Adipocyte (in vitro differentiated cells): ENCODE results near the gene FAM50A.

Experiments
- DNase-seq: peaks from one replicate; pipeline ENCODE4 v3.0.0-alpha.2; 2015; ENCODE audit warnings: low read depth
- H3K27me3 ChIP-seq: replicated peaks from 2 replicates; pipeline ENCODE4 v1.7.0; 2013; ENCODE audit warnings: mild to moderate bottlenecking, low read length, moderate library complexity; ENCODE audit not compliant: control insufficient read depth, insufficient read depth
- H3K36me3 ChIP-seq: 2 replicates; pipeline ENCODE4 v1.7.0; 2013; ENCODE audit warnings: low read length, mild to moderate bottlenecking, moderate library complexity; ENCODE audit not compliant: control insufficient read depth, insufficient read depth, severe bottlenecking
- H3K4me1 ChIP-seq: 2 replicates; pipeline ENCODE4 v1.7.0; 2013; ENCODE audit warnings: mild to moderate bottlenecking, low read length, moderate library complexity; ENCODE audit not compliant: control insufficient read depth, insufficient read depth
- H3K4me3 ChIP-seq: 2 replicates; pipeline ENCODE4 v1.7.0; 2013; ENCODE audit warnings: mild to moderate bottlenecking, low read length, moderate library complexity
- H3K9ac ChIP-seq: 2 replicates; pipeline ENCODE4 v1.7.0; 2013; ENCODE audit warnings: mild to moderate bottlenecking, low read length, moderate library complexity
- H3K9me3 ChIP-seq: 2 replicates; pipeline ENCODE4 v1.7.0; 2013; ENCODE audit warnings: mild to moderate bottlenecking, low read length, moderate library complexity; ENCODE audit not compliant: control insufficient read depth

FAM50A gene

DNA sequence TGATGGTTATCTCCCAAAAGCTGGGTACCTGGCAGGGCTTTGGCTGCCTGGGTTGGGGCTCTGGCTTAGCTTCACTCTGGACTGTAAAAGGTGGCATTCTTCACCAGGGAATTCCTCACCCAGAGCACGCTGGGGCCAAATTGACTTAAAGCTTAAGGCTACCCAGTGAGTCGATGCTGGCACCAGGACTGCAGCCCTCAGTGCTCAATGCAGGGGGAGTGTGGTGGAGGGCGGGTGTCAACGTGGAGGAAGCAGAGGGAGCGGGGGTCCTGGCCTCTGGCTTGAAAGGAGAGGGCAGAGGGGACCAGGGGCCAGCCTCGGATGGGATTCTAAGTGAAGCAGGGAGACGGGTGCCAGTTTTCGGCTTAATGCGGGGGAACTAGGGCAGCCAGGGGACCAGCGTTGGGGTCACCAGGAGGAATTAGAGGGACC is 446 bp upstream of the FAM50A start:
- no peaks in the 10 kb centered on the region for H3K27me3 ChIP-seq
- peaks cover 13% of the 10 kb centered on the region for H3K4me1 ChIP-seq
- peak overlapping the region; percentile 54 for H3K4me3 ChIP-seq
- peak overlapping the region; percentile 80 for H3K9ac ChIP-seq
- DNase-seq = peak; percentile 11
- H3K36me3 ChIP-seq = peaks cover 15% of the 10 kb centered on the region
- no peaks in the 10 kb centered on the region for H3K9me3 ChIP-seq

DNA sequence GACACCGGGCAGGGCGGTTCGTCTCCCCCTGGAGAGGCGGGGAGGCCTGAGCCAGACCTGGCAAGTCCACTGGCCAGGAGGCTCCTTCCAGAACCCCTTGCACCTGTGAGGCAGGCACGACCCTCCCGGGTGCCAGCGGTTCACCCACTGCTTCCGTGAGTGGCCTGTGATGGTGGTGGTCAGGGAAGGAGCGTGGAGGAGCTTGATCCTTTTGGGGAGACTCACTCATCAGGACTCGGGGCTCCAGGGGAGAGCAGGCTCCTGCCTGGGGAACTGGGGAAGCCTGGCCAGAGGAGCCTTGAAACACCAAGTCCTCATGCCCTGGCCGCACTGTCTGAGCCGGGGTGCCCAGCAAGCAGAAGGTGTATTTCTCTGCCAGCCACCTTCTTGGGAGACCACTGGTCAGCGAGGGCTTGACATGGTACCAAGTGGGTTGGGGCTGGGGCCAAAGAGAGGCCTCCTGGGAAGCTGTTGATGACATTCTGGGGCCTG is 860 bp downstream of the FAM50A start:
- peak overlapping the region; percentile 82 for H3K4me3 ChIP-seq
- no peaks in the 10 kb centered on the region for H3K27me3 ChIP-seq
- H3K9me3 ChIP-seq = no peaks in the 10 kb centered on the region
- peak overlapping the region; percentile 92 for H3K9ac ChIP-seq
- peaks cover 13% of the 10 kb centered on the region for H3K4me1 ChIP-seq
- peaks cover 27% of the 10 kb centered on the region for H3K36me3 ChIP-seq
- no peak for DNase-seq

DNA sequence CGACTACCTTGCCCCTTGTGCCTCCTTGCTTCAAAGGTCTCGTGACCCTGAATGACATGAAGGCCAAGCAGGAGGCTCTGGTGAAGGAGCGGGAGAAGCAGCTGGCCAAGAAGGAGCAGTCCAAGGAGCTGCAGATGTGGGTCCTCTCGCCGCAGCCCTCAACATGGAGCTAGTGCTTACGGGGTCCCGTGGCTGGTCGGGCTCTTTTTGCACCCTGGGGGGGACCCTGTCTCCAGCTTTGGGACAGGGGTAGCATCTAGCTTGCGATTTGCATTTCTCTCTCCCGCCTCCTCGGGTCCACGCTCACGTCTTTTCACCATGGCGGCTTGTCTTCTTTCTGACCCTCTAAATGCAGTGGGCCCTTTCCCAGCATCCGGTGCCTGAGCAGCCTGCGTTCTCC is 1.8 kb downstream of the FAM50A start:
- no peak for DNase-seq
- Histone ChIP-seq H3K9ac (no peak overlapping the region), H3K4me1 (peaks cover 13% of the 10 kb centered on the region), H3K9me3 (no peaks in the 10 kb centered on the region), H3K27me3 (no peaks in the 10 kb centered on the region), H3K4me3 (peak overlapping the region; percentile 82), H3K36me3 (peaks cover 37% of the 10 kb centered on the region)

DNA sequence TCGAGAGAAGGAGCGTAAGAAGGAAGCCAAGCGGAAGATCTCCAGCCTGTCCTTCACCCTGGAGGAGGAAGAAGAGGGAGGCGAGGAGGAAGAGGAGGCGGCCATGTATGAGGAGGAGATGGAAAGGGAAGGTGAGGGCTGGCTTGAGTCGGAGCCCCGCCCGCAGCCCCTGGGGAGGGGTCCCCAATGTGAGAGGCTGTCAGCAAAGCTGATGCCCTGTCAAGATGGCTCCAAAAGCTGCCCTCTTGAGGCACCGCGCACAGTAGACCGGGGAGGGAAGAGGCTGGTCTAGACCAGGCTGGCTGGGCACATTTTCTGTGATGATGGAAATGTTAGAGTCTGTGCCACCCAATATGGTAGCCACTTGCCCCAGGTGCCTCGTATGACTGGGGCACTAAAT is 2.5 kb downstream of the FAM50A start:
- Histone ChIP-seq H3K27me3 (no peaks in the 10 kb centered on the region), H3K9me3 (no peaks in the 10 kb centered on the region), H3K36me3 (peaks cover 40% of the 10 kb centered on the region), H3K4me1 (peaks cover 13% of the 10 kb centered on the region), H3K9ac (no peak overlapping the region), H3K4me3 (no peak overlapping the region)
- no peak for DNase-seq

DNA sequence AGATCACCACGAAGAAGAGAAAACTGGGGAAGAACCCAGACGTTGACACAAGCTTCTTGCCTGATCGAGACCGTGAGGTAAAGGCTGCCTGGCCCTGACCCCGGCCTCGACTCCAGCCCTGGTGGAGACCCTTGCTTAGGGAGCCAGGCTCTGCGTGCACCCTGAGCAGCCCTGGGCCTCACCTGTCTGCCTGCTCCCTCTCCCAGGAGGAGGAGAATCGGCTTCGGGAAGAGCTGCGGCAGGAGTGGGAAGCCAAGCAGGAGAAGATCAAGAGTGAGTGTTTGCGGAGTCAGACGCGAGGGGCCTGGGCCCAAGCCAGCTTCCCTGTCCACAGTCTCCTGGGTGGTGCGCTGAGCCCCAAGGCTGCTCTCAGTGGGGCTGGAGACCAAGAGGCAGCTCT is 4.5 kb downstream of the FAM50A start:
- H3K9ac ChIP-seq = no peak overlapping the region

DNA sequence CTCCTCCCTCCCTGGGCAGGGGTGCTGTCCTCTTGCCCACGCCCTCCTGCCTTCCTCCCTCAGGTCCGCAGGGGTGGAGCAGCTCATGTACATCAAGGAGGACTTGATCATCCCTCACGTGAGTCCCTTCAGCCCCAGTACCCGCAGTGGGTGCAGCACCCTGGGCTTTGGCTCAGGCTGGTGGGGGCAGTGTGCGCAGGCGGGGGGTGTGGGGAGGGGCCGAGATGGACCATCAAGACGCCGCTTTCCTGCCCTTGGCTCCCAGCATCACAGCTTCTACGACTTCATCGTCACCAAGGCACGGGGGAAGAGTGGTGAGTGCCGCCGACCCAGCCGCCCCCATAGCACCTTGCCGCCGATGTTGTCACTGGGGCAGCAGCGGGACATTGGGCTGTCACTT is 5.7 kb downstream of the FAM50A start:
- peaks cover 13% of the 10 kb centered on the region for H3K4me1 ChIP-seq
- H3K36me3 ChIP-seq = peaks cover 41% of the 10 kb centered on the region
- no peaks in the 10 kb centered on the region for H3K9me3 ChIP-seq
- no peaks in the 10 kb centered on the region for H3K27me3 ChIP-seq
- DNase-seq = no peak
- H3K4me3 ChIP-seq = no peak overlapping the region
- H3K9ac ChIP-seq = no peak overlapping the region

More for the DNA sequence above, 4.5 kb downstream of the FAM50A start:
- peaks cover 13% of the 10 kb centered on the region for H3K4me1 ChIP-seq
- H3K36me3 ChIP-seq = peaks cover 41% of the 10 kb centered on the region
- H3K4me3 ChIP-seq = no peak overlapping the region
- DNase-seq = no peak
- H3K9me3 ChIP-seq = no peaks in the 10 kb centered on the region
- H3K27me3 ChIP-seq = no peaks in the 10 kb centered on the region

DNA sequence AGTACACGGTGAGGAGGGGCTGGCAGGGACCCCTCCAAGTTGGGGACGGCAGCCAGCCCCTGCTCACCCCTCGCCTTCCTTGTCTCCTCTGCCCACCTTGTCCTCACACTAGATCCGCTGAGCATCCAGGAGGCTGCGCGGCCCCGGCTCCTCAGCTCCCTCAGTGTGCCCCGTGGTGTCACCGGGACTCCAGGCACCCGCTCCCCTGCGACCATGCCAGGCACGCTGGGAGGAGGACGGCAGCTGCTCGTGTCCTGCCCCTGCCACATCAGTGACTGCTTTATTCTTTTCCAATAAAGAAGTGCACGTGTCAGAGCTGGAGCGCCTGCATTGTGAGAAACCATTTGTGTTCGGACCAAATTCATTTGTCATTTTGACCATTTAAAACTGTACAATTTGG is 6.4 kb downstream of the FAM50A start:
- Histone ChIP-seq H3K4me3 (no peak overlapping the region), H3K9me3 (no peaks in the 10 kb centered on the region), H3K36me3 (peaks cover 41% of the 10 kb centered on the region), H3K9ac (no peak overlapping the region), H3K27me3 (no peaks in the 10 kb centered on the region), H3K4me1 (peaks cover 7% of the 10 kb centered on the region)
- no peak for DNase-seq

DNA sequence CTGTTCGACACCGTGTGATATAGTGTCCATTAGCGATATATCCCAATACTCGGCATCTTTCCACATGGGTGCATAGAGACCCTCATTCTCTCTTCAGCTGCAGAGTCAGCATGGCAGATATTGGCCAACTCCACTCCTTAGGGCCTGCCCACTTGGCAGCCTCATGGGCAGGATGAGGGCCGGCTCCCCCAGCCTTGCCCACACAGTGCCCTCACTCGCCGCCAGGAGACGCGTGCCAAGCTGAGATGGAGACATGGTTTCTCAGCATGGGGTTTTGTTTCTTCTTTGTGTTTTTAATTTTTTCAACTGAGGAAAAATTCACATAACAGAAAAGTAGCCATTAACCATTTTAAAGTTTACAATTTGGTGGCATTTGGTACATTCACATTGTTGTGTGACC is 8.9 kb downstream of the FAM50A start:
- peaks cover 37% of the 10 kb centered on the region for H3K36me3 ChIP-seq
- no peaks in the 10 kb centered on the region for H3K27me3 ChIP-seq
- no peaks in the 10 kb centered on the region for H3K4me1 ChIP-seq
- H3K9ac ChIP-seq = no peak overlapping the region
- H3K4me3 ChIP-seq = no peak overlapping the region
- no peak for DNase-seq
- H3K9me3 ChIP-seq = no peaks in the 10 kb centered on the region

DNA sequence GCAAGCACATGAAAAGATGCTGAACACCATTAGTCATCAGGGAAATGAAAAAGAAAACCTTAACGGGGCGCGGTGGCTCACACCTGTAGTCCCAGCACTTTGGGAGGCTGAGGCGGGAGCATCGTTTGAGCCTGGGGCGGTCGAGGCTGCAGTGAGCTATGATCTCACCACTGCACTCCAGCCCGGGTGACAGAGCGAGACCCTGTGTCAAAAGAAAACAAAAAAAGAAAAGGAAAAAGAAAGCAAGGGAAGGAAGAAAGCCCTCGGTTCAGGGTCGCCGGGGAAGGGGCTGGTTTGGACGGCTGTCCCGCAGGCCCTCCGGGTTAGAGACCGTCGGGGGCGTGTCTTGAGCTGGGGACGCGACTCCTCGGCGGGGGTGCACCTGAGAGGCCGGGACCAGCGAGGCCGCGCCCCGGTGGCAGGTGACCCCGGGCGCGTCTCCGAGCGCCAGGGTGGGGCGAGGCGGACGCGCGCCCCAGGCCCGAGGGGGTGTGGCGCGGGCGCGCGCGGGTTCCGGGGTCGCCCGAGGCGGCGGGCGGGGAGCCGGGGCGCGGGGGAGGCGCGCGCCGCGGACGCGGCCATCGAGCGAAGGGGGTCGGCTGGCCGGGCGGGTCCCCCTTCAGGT is 13.7 kb downstream of the FAM50A start:
- H3K4me1 ChIP-seq = no peaks in the 10 kb centered on the region
- H3K36me3 ChIP-seq = peaks cover 21% of the 10 kb centered on the region
- no peaks in the 10 kb centered on the region for H3K9me3 ChIP-seq
- peak overlapping the region; percentile 90 for H3K9ac ChIP-seq
- DNase-seq = peak; percentile 58
- H3K4me3 ChIP-seq = peak overlapping the region; percentile 78
- no peaks in the 10 kb centered on the region for H3K27me3 ChIP-seq

DNA sequence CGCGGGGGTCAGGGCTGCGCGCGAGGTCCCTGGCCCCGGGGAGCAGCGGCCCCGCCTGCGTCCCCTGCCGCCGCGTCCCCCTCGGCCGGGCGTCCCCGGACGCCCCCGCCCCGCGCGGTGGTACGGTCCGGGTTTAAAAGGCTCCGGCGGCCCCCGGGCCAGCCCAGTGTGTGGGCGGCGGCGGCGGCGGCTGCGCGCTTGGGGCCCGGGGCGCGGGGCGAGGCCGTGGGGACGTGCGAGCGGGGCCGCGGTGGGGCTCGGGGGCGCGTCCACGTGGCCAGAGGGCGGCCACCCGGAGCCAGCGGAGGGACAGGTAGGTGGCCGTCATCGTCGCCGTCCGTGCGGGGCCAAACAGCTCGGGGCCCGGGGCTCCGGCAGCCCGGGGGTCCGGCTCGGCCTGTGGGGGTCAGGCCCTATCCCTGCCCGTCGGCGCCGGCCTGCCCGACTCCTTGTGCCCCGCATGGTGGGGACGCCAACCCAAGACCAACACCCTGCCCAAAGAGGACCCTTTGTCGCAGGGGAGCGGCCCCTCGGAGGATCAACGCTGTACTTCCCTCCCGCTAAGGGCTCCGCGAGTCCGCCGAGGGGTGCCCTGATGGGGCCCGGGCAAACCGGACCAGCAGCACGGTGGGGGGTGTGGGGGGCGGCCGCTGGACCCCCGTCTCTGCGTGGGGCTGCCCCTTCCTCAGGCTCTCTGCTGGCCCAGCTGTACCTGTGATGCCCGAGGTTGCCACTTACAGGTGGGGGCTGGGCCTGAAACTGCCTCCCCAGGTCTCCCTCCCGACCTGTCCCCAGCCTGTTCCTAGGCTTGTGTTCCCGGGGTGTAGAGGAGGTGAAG is 14.4 kb downstream of the FAM50A start, which contains the start of gene PLXNA3:
Gene PLXNA3 (plus strand): TSS at position 166 of the 838 bp plus-strand sequence. CDS start 1,903 bp downstream, outside the sequence.
- Histone ChIP-seq H3K4me3 (peak within 1 kb of the TSS; percentile 84), H3K27me3 (no peaks in the 10 kb centered on the region), H3K36me3 (peaks cover 22% of the 10 kb centered on the region), H3K9me3 (no peaks in the 10 kb centered on the region), H3K9ac (peak within 1 kb of the TSS; percentile 90), H3K4me1 (no peaks in the 10 kb centered on the region)
- peak; percentile 74 for DNase-seq

DNA sequence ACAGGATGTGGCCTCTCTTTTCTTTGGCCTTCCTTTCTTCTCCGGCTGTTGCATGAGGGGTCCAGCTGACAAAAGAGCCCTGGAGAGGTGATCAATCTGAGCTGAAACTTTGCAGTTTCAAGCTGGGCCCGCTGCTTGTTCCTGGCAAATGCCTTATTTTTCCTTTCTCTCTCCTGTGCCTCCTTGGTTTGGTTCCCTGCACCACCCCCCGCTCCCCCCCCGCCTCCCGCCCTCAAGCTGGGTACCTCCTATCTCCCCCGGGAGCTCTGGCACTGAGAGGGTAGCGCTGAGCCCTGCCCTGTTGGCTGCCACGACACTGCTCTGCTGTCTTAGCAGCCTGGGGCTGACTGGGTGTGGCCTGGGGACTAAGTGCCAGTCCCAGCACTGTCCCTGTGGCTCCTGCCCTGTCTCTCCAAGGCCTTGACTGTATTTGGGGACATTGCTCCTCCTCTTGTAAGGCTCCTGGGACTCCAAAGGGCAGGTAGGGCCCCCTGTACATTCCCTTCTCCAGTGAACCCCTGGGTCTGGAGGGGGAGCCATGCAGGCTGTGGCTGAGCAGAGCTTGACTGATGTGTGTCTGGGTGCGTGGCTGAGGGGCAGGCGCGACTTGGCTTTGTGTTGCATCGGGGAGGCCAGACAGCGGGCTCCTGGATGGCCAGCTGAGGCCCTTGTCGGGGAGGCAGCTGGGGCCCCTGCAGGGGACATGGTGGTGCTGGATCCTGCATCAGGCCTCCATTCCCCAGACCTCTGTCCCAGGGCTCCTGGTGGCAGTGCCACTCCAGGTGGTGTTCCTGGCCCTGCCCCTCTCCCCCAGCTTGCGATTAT is 15.2 kb downstream of the FAM50A start:
- H3K9ac ChIP-seq = peak overlapping the region; percentile 90
- peaks cover 28% of the 10 kb centered on the region for H3K36me3 ChIP-seq
- no peaks in the 10 kb centered on the region for H3K9me3 ChIP-seq
- no peaks in the 10 kb centered on the region for H3K27me3 ChIP-seq
- no peaks in the 10 kb centered on the region for H3K4me1 ChIP-seq
- DNase-seq = peak; percentile 56
- peak overlapping the region; percentile 84 for H3K4me3 ChIP-seq
